GM12872 (cell line): ENCODE measurements around the gene FILIP1L.

Source experiments
- CTCF ChIP-seq: IDR thresholded peaks from 3 replicates; pipeline ENCODE4 v1.5.1; 2011; ENCODE audit warnings: low read depth, mild to moderate bottlenecking, low read length, moderate library complexity; ENCODE audit not compliant: insufficient read depth

FILIP1L gene

GRCh38 chr3:100059472-100059871 lies 54.8 kb downstream of the FILIP1L start:
- no peak for TF ChIP-seq CTCF

DNA sequence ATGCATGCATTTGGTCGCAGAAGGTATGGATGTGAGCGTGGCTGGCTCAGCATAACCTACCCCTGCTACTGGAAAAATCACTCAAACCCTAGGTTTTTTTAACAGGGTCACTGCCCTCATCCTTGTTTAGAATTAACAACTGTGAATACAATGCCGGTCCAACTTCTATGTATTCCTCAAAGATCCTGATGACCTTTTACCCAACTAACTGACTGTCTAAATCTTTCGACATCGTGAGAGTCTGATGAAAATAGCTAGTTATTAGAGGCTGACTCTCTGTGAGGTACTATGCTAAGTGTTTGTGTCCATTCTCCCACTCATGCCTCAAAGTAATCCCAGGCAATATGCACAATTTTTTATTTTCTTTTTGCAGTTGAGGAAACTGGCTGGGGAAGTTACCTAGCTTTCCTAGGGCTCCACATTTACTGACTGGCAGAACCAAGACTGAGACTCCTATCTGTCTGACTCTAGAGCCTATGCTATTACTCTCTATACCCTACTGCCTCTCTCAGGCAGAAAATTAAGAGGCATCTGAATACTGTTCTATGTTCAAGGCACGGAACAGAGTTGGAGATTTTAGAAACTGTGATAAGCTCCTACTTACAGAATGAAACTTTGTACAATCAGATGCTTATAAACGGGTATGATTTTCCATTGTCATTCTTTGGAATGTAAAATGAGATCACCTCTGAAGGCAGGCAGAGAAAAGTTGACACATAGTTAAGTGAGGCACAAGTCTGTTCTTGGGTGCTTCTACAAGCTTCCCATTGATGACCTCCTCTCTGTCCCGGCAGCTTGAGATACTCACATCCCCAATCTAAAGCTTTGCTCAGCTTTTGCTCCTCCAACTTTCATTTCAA lies 56.4 kb downstream of the FILIP1L start:
- no peak for TF ChIP-seq CTCF

- TF ChIP-seq CTCF = no peak
Measured at GRCh38 chr3:100053951-100054620, 60.2 kb downstream of the FILIP1L start.

GRCh38 chr3:100048248-100048647 lies 66.1 kb downstream of the FILIP1L start:
- TF ChIP-seq CTCF = no peak

DNA sequence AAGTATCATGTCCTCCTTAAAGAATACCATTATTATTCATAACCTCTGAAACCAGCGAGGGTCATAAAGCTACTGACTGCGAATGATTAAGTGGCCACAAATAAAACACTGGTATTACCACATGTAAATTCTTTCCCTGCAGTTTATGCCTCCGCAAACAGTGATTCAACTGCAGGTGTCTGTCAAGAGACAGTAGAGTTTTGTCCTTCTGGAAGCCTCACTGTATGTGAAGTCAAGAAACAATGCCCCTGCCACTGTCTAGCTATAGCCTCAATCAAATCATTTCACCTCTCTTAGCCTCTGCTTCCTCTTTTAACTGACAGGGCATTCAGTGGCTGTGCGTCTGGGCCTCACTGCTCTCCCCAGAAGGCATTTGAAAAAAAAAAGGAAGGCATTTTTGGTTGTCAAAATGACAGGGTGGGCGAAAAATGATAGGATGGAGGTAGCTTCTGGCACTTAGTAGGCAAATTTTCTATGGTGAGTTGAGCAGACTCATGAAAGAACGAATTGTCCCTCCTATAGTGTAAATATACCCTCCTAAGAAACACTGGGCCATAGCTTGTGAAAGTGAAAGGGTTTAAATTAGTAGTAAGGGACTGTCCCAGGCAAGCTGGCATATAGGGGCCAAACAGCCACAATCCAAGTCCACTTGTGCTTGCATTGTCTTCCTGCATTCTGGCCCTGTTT lies 66.7 kb downstream of the FILIP1L start:
- TF ChIP-seq CTCF = no peak

DNA sequence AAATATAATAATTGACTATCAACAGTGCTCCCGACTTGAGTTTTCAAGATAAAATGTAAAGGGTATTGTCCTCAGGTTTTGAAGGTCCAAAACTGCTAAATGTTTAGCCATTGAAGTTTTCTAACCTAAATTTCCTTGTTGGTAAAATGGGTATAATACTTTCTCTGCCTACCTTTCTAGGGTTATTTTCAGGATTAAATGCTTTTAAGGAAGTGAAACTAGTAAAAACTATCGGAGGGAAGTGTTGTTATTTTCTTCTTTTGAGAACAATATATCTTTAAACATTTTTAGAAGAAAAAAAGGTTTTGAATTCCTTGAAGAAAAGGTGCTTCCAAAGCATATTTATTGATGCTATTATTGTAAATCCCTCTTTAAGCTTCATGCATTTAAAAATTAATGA lies 67.3 kb downstream of the FILIP1L start:
- no peak for TF ChIP-seq CTCF

- TF ChIP-seq CTCF = no peak
Measured at GRCh38 chr3:100045696-100046095, 68.6 kb downstream of the FILIP1L start.
